Left lung (tissue), 10 donors: ENCODE data around the gene TAGLN. TPM values are rescaled to one million over a fixed set of nuclear protein-coding genes. Genes with fewer than 3 reads are reported as not detected.
A peak's percentile ranks its signal among the peaks of the same experiment; 100 is the strongest.

Experiments used
- ATAC-seq: fragments of 200-7000 bp; cut with Tn5 transposase; one replicate; pipeline ENCODE4 v1.9.1; 2020; ENCODE audit warnings: moderate library complexity
- DNase-seq, 4 donors: peaks; one replicate each; pipeline ENCODE4 v3.0.0-alpha.2; 2013 to 2020
- H3K27ac ChIP-seq, 2 donors: fragments of 200-600 bp; sonication (generic) in 1 of 2; one replicate each; pipeline versions ENCODE4 v1.5.0 to v1.8.0; 2020 to 2021
- H3K27me3 ChIP-seq, 2 donors: fragments of 200-600 bp; sonication (generic) in 1 of 2; one replicate each; pipeline versions ENCODE4 v1.5.0 to v1.8.0; 2020 to 2021
- H3K36me3 ChIP-seq, 2 donors: fragments of 200-600 bp; sonication (generic) in 1 of 2; one replicate each; pipeline versions ENCODE4 v1.5.0 to v1.8.0; 2020 to 2021
- H3K4me1 ChIP-seq, 2 donors: fragments of 200-600 bp; one replicate each; pipeline ENCODE4 v1.8.0; 2021
- H3K4me3 ChIP-seq, 2 donors: fragments of 200-600 bp; sonication (generic) in 1 of 2; one replicate each; pipeline versions ENCODE4 v1.5.0 to v1.8.0; 2020 to 2021; ENCODE audit warnings: mild to moderate bottlenecking in 1 of 2
- H3K9me3 ChIP-seq, 2 donors: fragments of 200-600 bp; sonication (generic) in 1 of 2; one replicate each; pipeline versions ENCODE4 v1.5.0 to v1.8.0; 2020 to 2021
- CTCF ChIP-seq, 2 donors: fragments of 200-600 bp; sonication (generic) in 1 of 2; IDR thresholded peaks; one replicate each; pipeline versions ENCODE4 v1.5.0 to v1.8.0; 2021; ENCODE audit warnings: antibody characterized with exemption in 2 of 2
- intact Hi-C, 2 donors: fragments of 100-400 bp; cut with DNase I; formaldehyde crosslinking; loops; one replicate each; pipeline versions ENCODE4 v1.11.2 to v1.14.2; 2022
- polyA plus RNA-seq, 6 donors: library from polyadenylated mRNA; unstranded; fragments of 120-200 nt; gene quantifications; one replicate each; pipeline ENCODE4 v1.2.1, GENCODE V29; 2013; ENCODE audit not compliant: insufficient read length in 6 of 6
- total RNA-seq, 2 donors: library from RNA; stranded (reverse); fragmentation: NEBNext Ultra II Directional; extraction: Animal tissue kit (Norgen Biotek cat#: 25700); gene quantifications; one replicate each; pipeline ENCODE4 v1.2.1, GENCODE V29; 2021
- donor health status: DM: no; HTN: yes; CAD: no.
- donor health status: DM: no; HTN: no; CAD: no.

Gene TAGLN
- total and polyA plus RNA-seq, 8 donors = 104 to 763 (median 207) TPM

DNA sequence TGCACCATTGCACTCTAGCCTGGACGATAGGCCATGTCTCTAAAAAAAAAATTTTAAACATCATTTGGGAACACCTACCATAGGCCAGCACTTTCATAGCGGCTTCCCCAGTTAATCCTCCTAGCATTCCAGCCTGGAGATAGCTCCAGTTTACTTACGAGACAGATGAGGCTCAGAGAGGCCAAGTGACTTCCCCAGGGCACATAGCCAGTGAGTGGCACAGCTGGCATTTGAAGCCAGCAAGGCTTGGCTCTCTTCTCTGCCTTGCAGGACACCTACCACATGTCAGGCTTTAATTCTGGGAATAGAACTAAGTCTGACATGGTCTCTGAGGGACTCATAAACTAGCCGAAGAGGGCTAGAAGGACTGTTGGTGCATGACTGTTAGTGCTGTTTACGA is 4.9 kb upstream of the TAGLN start:
- no peaks in the 10 kb centered on the region for H3K9me3 ChIP-seq
- no peaks in the 10 kb centered on the region for H3K27me3 ChIP-seq
- no peak for TF ChIP-seq CTCF (IDR thresholded peaks at IDR 0.05)
- intact Hi-C loops = no loop called here
- H3K4me1 ChIP-seq = peaks cover 11 to 20% of the 10 kb centered on the region in 2 donors
- no peak overlapping the region for H3K27ac ChIP-seq
- DNase-seq (no peak), ATAC-seq (no peak)
- H3K4me3 ChIP-seq = no peak overlapping the region
- H3K36me3 ChIP-seq = peaks cover 0 to 72% of the 10 kb centered on the region in 2 donors

GRCh38 chr11:117195258-117195657 is 3.9 kb upstream of the TAGLN start:
- DNase-seq = peak in 1 of 4 donors; percentile 32
- ATAC-seq = no peak
- Histone ChIP-seq H3K36me3 (peaks cover 0 to 64% of the 10 kb centered on the region in 2 donors), H3K27ac (no peak overlapping the region), H3K9me3 (no peaks in the 10 kb centered on the region), H3K4me1 (peaks cover 11 to 19% of the 10 kb centered on the region in 2 donors), H3K27me3 (no peaks in the 10 kb centered on the region), H3K4me3 (no peak overlapping the region)
- intact Hi-C loops = no loop called here
- no peak for TF ChIP-seq CTCF (IDR thresholded peaks at IDR 0.05)

DNA sequence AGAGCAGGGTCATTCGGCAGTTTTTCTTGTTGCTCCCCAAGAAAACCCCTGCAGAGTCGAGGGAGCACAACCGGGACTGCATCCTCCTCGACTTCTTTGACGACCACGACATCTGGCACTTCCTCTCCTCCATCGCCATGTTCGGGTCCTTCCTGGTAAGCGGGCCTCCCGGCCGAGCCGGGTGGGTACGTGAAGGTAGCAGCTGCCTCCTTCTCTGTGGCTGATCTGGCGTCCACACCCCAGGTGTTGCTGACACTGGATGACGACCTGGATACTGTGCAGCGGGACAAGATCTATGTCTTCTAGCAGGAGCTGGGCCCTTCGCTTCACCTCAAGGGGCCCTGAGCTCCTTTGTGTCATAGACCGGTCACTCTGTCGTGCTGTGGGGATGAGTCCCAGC is 3.4 kb upstream of the TAGLN start:
- Histone ChIP-seq H3K4me1 (peaks cover 11 to 19% of the 10 kb centered on the region in 2 donors), H3K36me3 (peaks cover 0 to 59% of the 10 kb centered on the region in 2 donors), H3K27ac (no peak overlapping the region), H3K4me3 (no peak overlapping the region), H3K9me3 (no peaks in the 10 kb centered on the region), H3K27me3 (no peaks in the 10 kb centered on the region)
- peak in 1 of 4 donors; percentile 31 for DNase-seq
- ATAC-seq = no peak
- intact Hi-C loops = no loop called here
- no peak for TF ChIP-seq CTCF (IDR thresholded peaks at IDR 0.05)

DNA sequence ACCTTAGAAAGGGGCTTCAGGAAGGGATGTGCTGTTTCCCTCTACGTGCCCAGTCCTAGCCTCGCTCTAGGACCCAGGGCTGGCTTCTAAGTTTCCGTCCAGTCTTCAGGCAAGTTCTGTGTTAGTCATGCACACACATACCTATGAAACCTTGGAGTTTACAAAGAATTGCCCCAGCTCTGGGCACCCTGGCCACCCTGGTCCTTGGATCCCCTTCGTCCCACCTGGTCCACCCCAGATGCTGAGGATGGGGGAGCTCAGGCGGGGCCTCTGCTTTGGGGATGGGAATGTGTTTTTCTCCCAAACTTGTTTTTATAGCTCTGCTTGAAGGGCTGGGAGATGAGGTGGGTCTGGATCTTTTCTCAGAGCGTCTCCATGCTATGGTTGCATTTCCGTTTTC is 2.2 kb upstream of the TAGLN start:
- Histone ChIP-seq H3K27me3 (no peaks in the 10 kb centered on the region), H3K9me3 (no peaks in the 10 kb centered on the region), H3K27ac (no peak overlapping the region), H3K4me3 (no peak overlapping the region), H3K36me3 (peaks cover 0 to 48% of the 10 kb centered on the region in 2 donors), H3K4me1 (peaks cover 11 to 19% of the 10 kb centered on the region in 2 donors)
- ATAC-seq (no peak), DNase-seq (no peak)
- intact Hi-C loops = no loop called here
- no peak for TF ChIP-seq CTCF (IDR thresholded peaks at IDR 0.05)

GRCh38 chr11:117197516-117198456 is 1.4 kb upstream of the TAGLN start:
- intact Hi-C loops = no loop called here
- peaks cover 0 to 45% of the 10 kb centered on the region in 2 donors for H3K36me3 ChIP-seq
- no peaks in the 10 kb centered on the region for H3K9me3 ChIP-seq
- peak overlapping the region in 1 of 2 donors; percentile 34 for H3K4me3 ChIP-seq
- DNase-seq = peak in 2 of 4 donors; percentile 34 to 65
- H3K4me1 ChIP-seq = peaks cover 11 to 19% of the 10 kb centered on the region in 2 donors
- peak; percentile 23 for ATAC-seq
- H3K27ac ChIP-seq = peak overlapping the region; percentile 70 to 84
- TF ChIP-seq CTCF (IDR thresholded peaks at IDR 0.05) = peak; percentile 22 to 23
- no peaks in the 10 kb centered on the region for H3K27me3 ChIP-seq
